H9 (cell line): ENCODE data around the gene EGLN1. TPM values are rescaled to one million over a fixed set of nuclear protein-coding genes. Genes with fewer than 3 reads are reported as not detected.

Source experiments
- DNase-seq: peaks from one replicate; pipeline ENCODE4 v3.0.0-alpha.2; 2017
- H2AFZ ChIP-seq: one replicate; pipeline ENCODE4 v1.6.1; 2013; ENCODE audit warnings: mild to moderate bottlenecking, low read length, control low read depth, moderate library complexity
- H2AK5ac ChIP-seq: 2 replicates; pipeline ENCODE4 v1.6.1; 2013; ENCODE audit warnings: low read length, control low read depth, mixed read lengths; ENCODE audit not compliant: insufficient read length
- H2BK120ac ChIP-seq: one replicate; pipeline ENCODE4 v1.6.1; 2013; ENCODE audit warnings: low read depth, mild to moderate bottlenecking, low read length, control low read depth, inconsistent platforms; ENCODE audit not compliant: poor library complexity, severe bottlenecking
- H2BK12ac ChIP-seq: 2 replicates; pipeline ENCODE4 v1.6.1; 2013; ENCODE audit warnings: low read length, control low read depth, mixed read lengths, low read depth; ENCODE audit not compliant: insufficient read length
- H2BK15ac ChIP-seq: 2 replicates; pipeline ENCODE4 v1.6.1; 2013; ENCODE audit warnings: low read depth, low read length, control low read depth
- H2BK20ac ChIP-seq: one replicate; pipeline ENCODE4 v1.6.1; 2013; ENCODE audit warnings: low read depth, mild to moderate bottlenecking, low read length, control low read depth, inconsistent platforms; ENCODE audit not compliant: poor library complexity, severe bottlenecking
- H2BK5ac ChIP-seq: 2 replicates; pipeline ENCODE4 v1.6.1; 2013; ENCODE audit warnings: low read length, control low read depth, mixed read lengths; ENCODE audit not compliant: insufficient read length
- H3K14ac ChIP-seq: 2 replicates; pipeline ENCODE4 v1.6.1; 2013; ENCODE audit warnings: low read length, control low read depth; ENCODE audit not compliant: insufficient read depth
- H3K18ac ChIP-seq: 2 replicates; pipeline ENCODE4 v1.6.1; 2013; ENCODE audit warnings: low read depth, mild to moderate bottlenecking, mixed read lengths, low read length, control low read depth; ENCODE audit not compliant: insufficient read length
- H3K23ac ChIP-seq: 2 replicates; pipeline ENCODE4 v1.6.1; 2013; ENCODE audit warnings: low read length, control low read depth, mixed read lengths, low read depth; ENCODE audit not compliant: insufficient read length
- H3K23me2 ChIP-seq: 2 replicates; pipeline ENCODE4 v1.6.1; 2013; ENCODE audit warnings: low read depth, mild to moderate bottlenecking, mixed read lengths, low read length, control low read depth; ENCODE audit not compliant: insufficient read length, poor library complexity, severe bottlenecking
- H3K27ac ChIP-seq: 2 replicates; pipeline ENCODE4 v1.5.1; 2013; ENCODE audit warnings: low read length, control low read depth, mixed read lengths, low read depth; ENCODE audit not compliant: insufficient read length
- H3K27me3 ChIP-seq: 2 replicates; pipeline ENCODE4 v1.6.1; 2013; ENCODE audit warnings: low read length, control low read depth, inconsistent platforms; ENCODE audit not compliant: insufficient read depth
- H3K4ac ChIP-seq: 2 replicates; pipeline ENCODE4 v1.6.1; 2013; ENCODE audit warnings: low read depth, mild to moderate bottlenecking, control low read depth, inconsistent platforms, low read length, moderate library complexity
- H3K4me1 ChIP-seq: 2 replicates; pipeline ENCODE4 v1.6.1; 2013; ENCODE audit warnings: low read length, control low read depth, inconsistent platforms; ENCODE audit not compliant: insufficient read depth
- H3K4me2 ChIP-seq: 2 replicates; pipeline ENCODE4 v1.6.1; 2013; ENCODE audit warnings: low read length, control low read depth, mixed read lengths; ENCODE audit not compliant: insufficient read length, insufficient read depth
- H3K56ac ChIP-seq: 2 replicates; pipeline ENCODE4 v1.6.1; 2013; ENCODE audit warnings: low read depth, mild to moderate bottlenecking, mixed read lengths, low read length, control low read depth; ENCODE audit not compliant: insufficient read length
- H3K79me1 ChIP-seq: 2 replicates; pipeline ENCODE4 v1.6.1; 2013; ENCODE audit warnings: low read depth, mild to moderate bottlenecking, moderate library complexity, low read length, control low read depth, inconsistent platforms; ENCODE audit not compliant: insufficient read depth, poor library complexity, severe bottlenecking
- H3K79me2 ChIP-seq: 2 replicates; pipeline ENCODE4 v1.6.1; 2013; ENCODE audit warnings: low read length, control low read depth, inconsistent platforms; ENCODE audit not compliant: insufficient read depth
- H3K9ac ChIP-seq: 2 replicates; pipeline ENCODE4 v1.6.1; 2013; ENCODE audit warnings: low read length, control low read depth, mixed read lengths; ENCODE audit not compliant: insufficient read length; ENCODE audit errors: extremely low read depth
- H3K9me3 ChIP-seq: one replicate; pipeline ENCODE4 v1.6.1; 2013; ENCODE audit warnings: low read depth, low read length, inconsistent platforms; ENCODE audit not compliant: control insufficient read depth
- H3T11ph ChIP-seq: one replicate; pipeline ENCODE4 v1.6.1; 2013; ENCODE audit warnings: mild to moderate bottlenecking, low read length, control low read depth, inconsistent platforms
- H4K20me1 ChIP-seq: one replicate; pipeline ENCODE4 v1.6.1; 2013; ENCODE audit not compliant: control insufficient read depth, insufficient read length, insufficient read depth
- H4K5ac ChIP-seq: 2 replicates; pipeline ENCODE4 v1.6.1; 2013; ENCODE audit warnings: low read depth, mild to moderate bottlenecking, mixed read lengths, low read length, control low read depth; ENCODE audit not compliant: insufficient read length
- H4K8ac ChIP-seq: replicated peaks from 2 replicates; pipeline ENCODE4 v1.6.1; 2013; ENCODE audit warnings: low read length, control low read depth, mixed read lengths, low read depth; ENCODE audit not compliant: insufficient read length
- H4K91ac ChIP-seq: 2 replicates; pipeline ENCODE4 v1.6.1; 2013; ENCODE audit warnings: low read depth, mild to moderate bottlenecking, moderate library complexity, mixed read lengths, low read length, control low read depth; ENCODE audit not compliant: insufficient read length
- H3K27ac Mint-ChIP-seq, 3 experiments: 2 replicates in 2 of 3; 3 replicates in 1 of 3; pipeline ENCODE4 v1.8.0; 2020 to 2021; ENCODE audit warnings: mixed read lengths in 3 of 3, mild to moderate bottlenecking in 1 of 3, moderate library complexity in 1 of 3
- H3K27me3 Mint-ChIP-seq: 2 replicates; pipeline ENCODE4 v1.8.0; 2021; ENCODE audit warnings: low read depth, mild to moderate bottlenecking, moderate library complexity, mixed read lengths
- H3K36me3 Mint-ChIP-seq, 3 experiments: 2 replicates in 2 of 3; 3 replicates in 1 of 3; pipeline ENCODE4 v1.8.0; 2020 to 2021; ENCODE audit warnings: low read depth in 3 of 3, mixed read lengths in 3 of 3; ENCODE audit not compliant: insufficient read depth in 1 of 3
- H3K4me1 Mint-ChIP-seq, 2 experiments: 2 replicates each; pipeline ENCODE4 v1.8.0; 2020; ENCODE audit warnings: mixed read lengths in 2 of 2
- H3K4me3 Mint-ChIP-seq, 2 experiments: 2 replicates in 1 of 2; 3 replicates in 1 of 2; pipeline ENCODE4 v1.8.0; 2020 to 2021; ENCODE audit warnings: mild to moderate bottlenecking in 2 of 2, mixed read lengths in 2 of 2, moderate library complexity in 1 of 2
- H3K9me3 Mint-ChIP-seq, 2 experiments: 2 replicates in 1 of 2; 3 replicates in 1 of 2; pipeline ENCODE4 v1.8.0; 2020; ENCODE audit warnings: mild to moderate bottlenecking in 2 of 2, mixed read lengths in 2 of 2, moderate library complexity in 1 of 2
- CTCF ChIP-seq: fragments of 200-600 bp; sonication (generic); conservative IDR thresholded peaks from 3 replicates; pipeline ENCODE4 v1.8.0; 2021; ENCODE audit warnings: antibody characterized with exemption, mild to moderate bottlenecking
- WGBS: extraction: QIAGEN DNeasy Blood & Tissue Kit; methylation state at CpG from one replicate; pipeline ENCODE4 v1.1.7; 2013; ENCODE audit warnings: missing lambda C conversion rate, low lambda C conversion rate, mixed read lengths; ENCODE audit not compliant: insufficient read length; ENCODE audit errors: extremely low coverage; 5-methylcytosine and 5-hydroxymethylcytosine counted together
- total RNA-seq: library from RNA; stranded (reverse); gene quantifications from 2 replicates; pipeline ENCODE4 v1.2.1, GENCODE V29; 2021

The EGLN1 gene
- total RNA-seq, 1 experiment from 2014 or later = 8.4 TPM

GRCh38 chr1:231384696-231385415 lies 37.2 kb downstream of the EGLN1 start:
- Histone ChIP-seq H2BK5ac (no peak overlapping the region), H3K27me3 (no peaks in the 10 kb centered on the region), H3K4me2 (no peak overlapping the region), H3K56ac (no peak overlapping the region), H3K9me3 (no peaks in the 10 kb centered on the region), H4K20me1 (no peaks in the 10 kb centered on the region), H3K23me2 (no peaks in the 10 kb centered on the region), H3K79me1 (no peaks in the 10 kb centered on the region), H2BK12ac (no peak overlapping the region), H3K79me2 (no peaks in the 10 kb centered on the region), H2BK120ac (no peak overlapping the region), H4K91ac (no peak overlapping the region), H3K4me1 (no peaks in the 10 kb centered on the region), H3K14ac (no peak overlapping the region), H2BK20ac (no peak overlapping the region), H2BK15ac (no peak overlapping the region), H3K4ac (no peak overlapping the region), H4K8ac (no peak overlapping the region), H3K23ac (no peak overlapping the region), H3K27ac (no peak overlapping the region), H4K5ac (no peak overlapping the region), H2AFZ (no peak overlapping the region), H3K9ac (no peak overlapping the region), H3T11ph (no peak overlapping the region), H2AK5ac (no peak overlapping the region), H3K18ac (no peak overlapping the region)
- Mint-ChIP-seq H3K4me3 (no peak overlapping the region), H3K27ac (no peak overlapping the region), H3K36me3 (no peaks in the 10 kb centered on the region), H3K27me3 (no peaks in the 10 kb centered on the region), H3K9me3 (no peaks in the 10 kb centered on the region), H3K4me1 (peaks cover 2% of the 10 kb centered on the region in 2 experiments; a peak in 2 of 4 replicates)
- TF ChIP-seq CTCF = no peak
- WGBS = no CpG with 5 or more reads among the region's 6 CpGs
- no peak for DNase-seq
